Astrocyte of the cerebellum (primary cell): ENCODE measurements around the gene EPHA2.

Source experiments
- DNase-seq: peaks from one replicate; pipeline ENCODE4 v3.0.0-alpha.2; 2011; ENCODE audit warnings: low read depth
- H3K4me3 ChIP-seq: 2 replicates; pipeline ENCODE4 v1.5.1; 2011; ENCODE audit warnings: mild to moderate bottlenecking, low read depth, low read length, moderate library complexity
- CTCF ChIP-seq: IDR thresholded peaks from 2 replicates; pipeline ENCODE4 v1.5.1; 2012; ENCODE audit warnings: low read length, low read depth, moderate library complexity, mild to moderate bottlenecking; ENCODE audit errors: missing control alignments
- in situ Hi-C: cut with HindIII; loops from 2 replicates; pipeline ENCODE4 v1.10.0; 2017; ENCODE audit warnings: low sequenced_read_pairs

The EPHA2 gene

GRCh38 chr1:16176653-16177052, 20.8 kb upstream of the EPHA2 start:
- TF ChIP-seq CTCF, result no peak
- H3K4me3 ChIP-seq, result no peak overlapping the region
- in situ Hi-C loops, result no loop called here
- DNase-seq, result no peak

- peak; percentile 81 for DNase-seq
These were observed 20.0 kb upstream of the EPHA2 start for GRCh38 chr1:16175610-16176553.

GRCh38 chr1:16174886-16175598, 19.2 kb upstream of the EPHA2 start:
- in situ Hi-C loops, result no loop called here
- no peak for TF ChIP-seq CTCF
- no peak for DNase-seq
- H3K4me3 ChIP-seq, result no peak overlapping the region

More at GRCh38 chr1:16175610-16176553, 20.0 kb upstream of the EPHA2 start:
- H3K4me3 ChIP-seq, result no peak overlapping the region
- in situ Hi-C loops, result no loop called here
- TF ChIP-seq CTCF, result no peak

GRCh38 chr1:16174261-16174868, 18.5 kb upstream of the EPHA2 start:
- TF ChIP-seq CTCF, result no peak
- no peak for DNase-seq
- in situ Hi-C loops, result no loop called here
- H3K4me3 ChIP-seq, result no peak overlapping the region

- in situ Hi-C loops, result no loop called here
- TF ChIP-seq CTCF, result no peak
- no peak for DNase-seq
- no peak overlapping the region for H3K4me3 ChIP-seq
These were observed 17.8 kb upstream of the EPHA2 start for GRCh38 chr1:16173447-16174260.
